Uterus (tissue), 4 donors: ENCODE data around the gene ADGRL2. TPM values are rescaled to one million over a fixed set of nuclear protein-coding genes. Genes with fewer than 3 reads are reported as not detected.

Source experiments
- DNase-seq, 2 donors: peaks; one replicate each; pipeline ENCODE4 v3.0.0-alpha.2; 2019 to 2020
- H3K27ac ChIP-seq, 2 donors: fragments of 200-600 bp; sonication (generic); 1 replicate in 1 of 2; 2 replicates in 1 of 2; pipeline ENCODE4 v1.5.1; 2016 to 2018
- H3K27me3 ChIP-seq, 2 donors: fragments of 200-600 bp; sonication (generic); one replicate each; pipeline ENCODE4 v1.5.1; 2018 to 2019; ENCODE audit warnings: control low read depth in 1 of 2
- H3K36me3 ChIP-seq, 2 donors: fragments of 200-600 bp; sonication (generic); one replicate each; pipeline ENCODE4 v1.5.1; 2019; ENCODE audit warnings: control low read depth in 1 of 2
- H3K4me1 ChIP-seq, 2 donors: fragments of 200-600 bp; sonication (generic); one replicate each; pipeline ENCODE4 v1.5.1; 2018 to 2019; ENCODE audit warnings: control low read depth in 1 of 2
- H3K4me3 ChIP-seq, 2 donors: fragments of 200-600 bp; sonication (generic); 1 replicate in 1 of 2; 2 replicates in 1 of 2; pipeline ENCODE4 v1.5.1; 2018 to 2019; ENCODE audit warnings: mild to moderate bottlenecking in 1 of 2
- H3K9me3 ChIP-seq, 2 donors: fragments of 200-600 bp; sonication (generic); one replicate each; pipeline ENCODE4 v1.5.1; 2019; ENCODE audit warnings: control low read depth in 1 of 2
- POLR2A ChIP-seq, 2 donors: fragments of 450-650 bp; IDR thresholded peaks; one replicate each; pipeline ENCODE4 v1.6.1; 2016; ENCODE audit warnings: antibody characterized with exemption in 2 of 2, mild to moderate bottlenecking in 1 of 2, moderate library complexity in 1 of 2
- intact Hi-C: fragments of 100-400 bp; cut with DNase I; formaldehyde crosslinking; loops from one replicate; pipeline ENCODE4 v1.15.1; 2023; ENCODE audit warnings: low total_unique reads
- total RNA-seq, 4 donors: library from RNA; depleted of rRNA in 3 of 4; stranded (reverse); fragments of >200 nt in 3 of 4; gene quantifications; one replicate each; pipeline versions ENCODE4 v1.1.0 to v1.2.4, GENCODE V29; 2014 to 2023
- TF ChIP-seq, protein P1 (sequence below), 4 experiments: fragments of 200-600 bp in 2 of 4; fragments of 450-650 bp in 2 of 4; sonication (generic) in 2 of 4; IDR thresholded peaks; one replicate each; pipeline ENCODE4 v1.5.1; 2016 to 2019; ENCODE audit warnings: antibody characterized with exemption in 4 of 4, mild to moderate bottlenecking in 2 of 4, moderate library complexity in 1 of 4
- donor health status: DM: yes; HTN: yes; CAD: no.

ADGRL2 gene
- total RNA-seq, 4 donors from 2014 or later = 29.1 to 200 (median 50.7) TPM

DNA sequence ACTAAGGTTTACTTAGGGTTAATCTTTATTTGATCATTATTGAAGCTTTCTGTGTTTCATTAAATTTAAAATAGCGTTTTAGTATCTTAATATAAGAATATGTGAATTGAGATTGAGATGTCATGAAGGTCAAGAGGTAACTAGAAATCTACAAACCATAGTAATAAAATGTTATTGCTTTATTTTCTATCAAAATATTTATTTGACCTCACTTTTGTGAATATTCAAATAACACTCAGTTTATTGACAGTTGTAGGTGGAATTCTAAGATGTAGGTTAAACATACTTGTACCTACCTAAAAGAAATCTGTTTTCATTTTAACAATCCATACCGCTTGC is 5.7 kb downstream of the ADGRL2 start:
- TF ChIP-seq, protein P1, sequence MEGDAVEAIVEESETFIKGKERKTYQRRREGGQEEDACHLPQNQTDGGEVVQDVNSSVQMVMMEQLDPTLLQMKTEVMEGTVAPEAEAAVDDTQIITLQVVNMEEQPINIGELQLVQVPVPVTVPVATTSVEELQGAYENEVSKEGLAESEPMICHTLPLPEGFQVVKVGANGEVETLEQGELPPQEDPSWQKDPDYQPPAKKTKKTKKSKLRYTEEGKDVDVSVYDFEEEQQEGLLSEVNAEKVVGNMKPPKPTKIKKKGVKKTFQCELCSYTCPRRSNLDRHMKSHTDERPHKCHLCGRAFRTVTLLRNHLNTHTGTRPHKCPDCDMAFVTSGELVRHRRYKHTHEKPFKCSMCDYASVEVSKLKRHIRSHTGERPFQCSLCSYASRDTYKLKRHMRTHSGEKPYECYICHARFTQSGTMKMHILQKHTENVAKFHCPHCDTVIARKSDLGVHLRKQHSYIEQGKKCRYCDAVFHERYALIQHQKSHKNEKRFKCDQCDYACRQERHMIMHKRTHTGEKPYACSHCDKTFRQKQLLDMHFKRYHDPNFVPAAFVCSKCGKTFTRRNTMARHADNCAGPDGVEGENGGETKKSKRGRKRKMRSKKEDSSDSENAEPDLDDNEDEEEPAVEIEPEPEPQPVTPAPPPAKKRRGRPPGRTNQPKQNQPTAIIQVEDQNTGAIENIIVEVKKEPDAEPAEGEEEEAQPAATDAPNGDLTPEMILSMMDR (IDR thresholded peaks at IDR 0.05) = no peak
- no peak for TF ChIP-seq POLR2A (IDR thresholded peaks at IDR 0.05)
- intact Hi-C loops = no loop called here
- H3K4me3 ChIP-seq = no peak overlapping the region
- no peaks in the 10 kb centered on the region for H3K4me1 ChIP-seq
- H3K36me3 ChIP-seq = no peaks in the 10 kb centered on the region
- no peak overlapping the region for H3K27ac ChIP-seq
- H3K9me3 ChIP-seq = no peaks in the 10 kb centered on the region
- DNase-seq = no peak
- H3K27me3 ChIP-seq = peaks cover 0 to 33% of the 10 kb centered on the region in 2 donors

DNA sequence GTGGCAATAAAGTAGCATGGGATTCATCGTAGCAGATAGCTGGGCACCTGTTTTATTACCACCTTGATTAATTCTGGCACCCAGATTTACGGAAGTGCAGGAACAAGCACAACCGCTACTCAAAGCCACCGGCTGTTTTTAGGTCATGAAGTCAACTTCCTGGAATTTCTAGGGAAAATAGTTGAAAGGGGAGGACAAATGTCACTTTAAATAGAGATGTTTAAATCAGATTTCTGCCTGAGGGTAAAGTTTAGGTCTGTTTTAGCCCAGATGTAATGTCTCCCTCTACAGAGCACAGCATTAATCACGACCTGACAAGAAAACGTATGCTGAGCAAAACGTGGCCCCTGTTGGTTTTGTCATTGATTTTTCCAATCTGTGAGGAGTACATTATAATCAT is 8.0 kb downstream of the ADGRL2 start:
- H3K27me3 ChIP-seq = peaks cover 0 to 33% of the 10 kb centered on the region in 2 donors
- H3K27ac ChIP-seq = no peak overlapping the region
- DNase-seq = no peak
- intact Hi-C loops = no loop called here
- no peaks in the 10 kb centered on the region for H3K9me3 ChIP-seq
- TF ChIP-seq, protein P1 (IDR thresholded peaks at IDR 0.05) = no peak
- TF ChIP-seq POLR2A (IDR thresholded peaks at IDR 0.05) = no peak
- H3K4me1 ChIP-seq = no peaks in the 10 kb centered on the region
- H3K4me3 ChIP-seq = no peak overlapping the region
- H3K36me3 ChIP-seq = no peaks in the 10 kb centered on the region

DNA sequence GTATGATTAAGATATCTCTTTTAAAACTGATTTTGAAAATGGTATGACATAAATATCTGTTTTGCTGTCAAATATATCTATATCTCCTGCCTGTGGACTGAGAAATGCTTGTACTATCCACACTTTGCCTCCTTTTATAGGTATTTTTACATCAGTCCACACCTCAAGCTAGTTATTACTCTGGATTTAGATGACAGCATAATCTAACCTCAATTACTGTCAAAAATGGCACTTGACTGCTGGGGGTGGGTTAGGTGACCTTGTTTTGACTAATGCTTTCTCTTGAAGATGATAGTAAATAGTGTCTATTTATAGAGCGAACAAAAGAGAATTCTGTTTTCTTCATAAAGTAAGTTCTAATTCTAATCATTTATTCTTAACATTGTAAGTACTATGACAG is 9.1 kb downstream of the ADGRL2 start:
- H3K4me1 ChIP-seq = no peaks in the 10 kb centered on the region
- H3K27me3 ChIP-seq = peaks cover 0 to 27% of the 10 kb centered on the region in 2 donors
- DNase-seq = no peak
- H3K36me3 ChIP-seq = no peaks in the 10 kb centered on the region
- TF ChIP-seq, protein P1 (IDR thresholded peaks at IDR 0.05) = no peak
- no peak for TF ChIP-seq POLR2A (IDR thresholded peaks at IDR 0.05)
- intact Hi-C loops = no loop called here
- H3K9me3 ChIP-seq = no peaks in the 10 kb centered on the region
- H3K4me3 ChIP-seq = no peak overlapping the region
- no peak overlapping the region for H3K27ac ChIP-seq

DNA sequence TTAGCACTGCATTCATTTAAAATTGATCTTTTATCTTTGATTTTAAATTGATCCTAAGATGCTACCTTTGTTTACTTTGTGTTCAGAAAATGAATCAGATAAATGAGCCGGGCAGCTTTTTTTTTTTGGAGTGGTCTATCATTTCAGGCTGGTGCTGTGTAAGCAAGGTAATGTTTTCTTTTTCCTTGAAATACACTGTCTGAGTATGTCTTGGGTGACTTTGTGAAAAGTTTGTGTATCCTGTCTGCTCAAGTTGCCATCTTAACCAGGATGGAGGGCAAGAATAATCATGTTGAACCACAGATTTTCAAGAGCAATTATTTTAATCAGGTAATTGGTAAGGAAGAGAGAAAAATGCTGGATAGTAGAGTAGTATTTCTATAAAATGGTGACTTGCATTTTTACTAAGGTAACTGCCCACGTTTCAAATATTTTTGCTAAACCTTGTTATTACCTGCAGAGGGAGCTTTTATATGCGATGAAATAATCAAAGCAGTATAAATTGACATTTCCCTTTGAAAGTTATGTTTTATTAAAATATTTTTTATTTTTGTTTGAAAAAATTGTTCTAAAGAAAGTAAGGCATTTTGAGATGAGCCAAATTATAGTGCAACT is 11.1 kb downstream of the ADGRL2 start:
- Histone ChIP-seq H3K4me3 (no peak overlapping the region), H3K9me3 (no peaks in the 10 kb centered on the region), H3K27ac (no peak overlapping the region), H3K4me1 (no peaks in the 10 kb centered on the region), H3K36me3 (no peaks in the 10 kb centered on the region), H3K27me3 (peaks cover 0 to 16% of the 10 kb centered on the region in 2 donors)
- intact Hi-C loops = no loop called here
- no peak for TF ChIP-seq POLR2A (IDR thresholded peaks at IDR 0.05)
- TF ChIP-seq, protein P1 (IDR thresholded peaks at IDR 0.05) = no peak
- no peak for DNase-seq

DNA sequence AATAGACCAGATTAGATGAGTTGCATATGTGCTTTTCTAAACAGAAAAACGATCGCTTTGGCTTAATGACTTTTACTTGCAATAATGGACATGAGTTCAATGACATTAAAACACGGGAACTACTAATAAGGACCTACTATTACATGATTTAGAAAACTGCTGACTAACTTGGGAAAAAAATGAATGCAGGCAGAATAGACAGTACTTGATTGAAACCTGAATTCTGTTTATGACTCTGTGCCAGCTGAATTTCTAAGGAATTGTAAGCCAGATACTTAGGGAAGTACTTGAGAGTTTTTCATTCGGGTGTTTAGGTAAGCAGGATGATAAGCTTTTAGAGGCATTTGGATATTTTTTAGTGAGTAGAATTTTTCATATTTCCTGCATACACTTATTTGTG is 12.0 kb downstream of the ADGRL2 start:
- Histone ChIP-seq H3K27me3 (peaks cover 0 to 10% of the 10 kb centered on the region in 2 donors), H3K4me1 (no peaks in the 10 kb centered on the region), H3K36me3 (no peaks in the 10 kb centered on the region), H3K4me3 (no peak overlapping the region), H3K9me3 (no peaks in the 10 kb centered on the region), H3K27ac (no peak overlapping the region)
- DNase-seq = no peak
- intact Hi-C loops = no loop called here
- TF ChIP-seq, protein P1 (IDR thresholded peaks at IDR 0.05) = no peak
- TF ChIP-seq POLR2A (IDR thresholded peaks at IDR 0.05) = no peak
